ENCODE data around the gene ECHDC1.
"Not testable (repeated sequence)": the region's sequence is repeated elsewhere in the genome, so short reads cannot be mapped to it uniquely, and the experiment has no call there.

ECHDC1 gene

GRCh38 chr6:127341471-127342202 lies 1.8 kb downstream of the ECHDC1 start:
- DNase-seq (ENCODE audit: low read depth in 2 of 2): no peak

- no peak for DNase-seq (ENCODE audit: low read depth in 2 of 2)
These were observed 3.2 kb downstream of the ECHDC1 start for GRCh38 chr6:127340171-127340570.

- DNase-seq (ENCODE audit: low read depth in 2 of 2): no peak
These were observed 4.5 kb downstream of the ECHDC1 start for GRCh38 chr6:127338936-127339335.

- no peak for DNase-seq (ENCODE audit: low read depth in 2 of 2)
These were observed 10.9 kb downstream of the ECHDC1 start for GRCh38 chr6:127332383-127332961.

- DNase-seq (ENCODE audit: low read depth in 2 of 2): not testable (repeated sequence)
These were observed 12.2 kb downstream of the ECHDC1 start for GRCh38 chr6:127331256-127331655.

- DNase-seq (ENCODE audit: low read depth in 2 of 2): no peak
These were observed 15.3 kb downstream of the ECHDC1 start for GRCh38 chr6:127328043-127328609.

GRCh38 chr6:127319686-127320085 lies 23.7 kb downstream of the ECHDC1 start:
- no peak for DNase-seq (ENCODE audit: low read depth in 2 of 2)

GRCh38 chr6:127317388-127318128 lies 25.9 kb downstream of the ECHDC1 start:
- DNase-seq (ENCODE audit: low read depth in 2 of 2): no peak

- no peak for DNase-seq (ENCODE audit: low read depth in 2 of 2)
These were observed 37.7 kb downstream of the ECHDC1 start for GRCh38 chr6:127305741-127306140.

GRCh38 chr6:127303917-127304316 lies 39.5 kb downstream of the ECHDC1 start:
- DNase-seq (ENCODE audit: low read depth in 2 of 2): no peak

GRCh38 chr6:127302728-127303660 lies 40.4 kb downstream of the ECHDC1 start:
- DNase-seq (ENCODE audit: low read depth in 2 of 2): peak in 1 of 2 experiments; percentile 24

- DNase-seq (ENCODE audit: low read depth in 2 of 2): no peak
These were observed 42.2 kb downstream of the ECHDC1 start for GRCh38 chr6:127301199-127301700.

GRCh38 chr6:127300411-127300810 lies 43.0 kb downstream of the ECHDC1 start:
- no peak for DNase-seq (ENCODE audit: low read depth in 2 of 2)

- DNase-seq (ENCODE audit: low read depth in 2 of 2): no peak
These were observed 43.7 kb downstream of the ECHDC1 start for GRCh38 chr6:127299522-127300240.

GRCh38 chr6:127298475-127298874 lies 44.9 kb downstream of the ECHDC1 start:
- no peak for DNase-seq (ENCODE audit: low read depth in 2 of 2)

- DNase-seq (ENCODE audit: low read depth in 2 of 2): no peak
These were observed 45.8 kb downstream of the ECHDC1 start for GRCh38 chr6:127297502-127298070.

- no peak for DNase-seq (ENCODE audit: low read depth in 2 of 2)
These were observed 51.9 kb downstream of the ECHDC1 start for GRCh38 chr6:127291495-127291894.

GRCh38 chr6:127290391-127291265 lies 52.8 kb downstream of the ECHDC1 start:
- DNase-seq (ENCODE audit: low read depth in 2 of 2): no peak

GRCh38 chr6:127289934-127290333 lies 53.5 kb downstream of the ECHDC1 start:
- no peak for DNase-seq (ENCODE audit: low read depth in 2 of 2)
